ENCODE data around the gene TBKBP1. TPM values are rescaled to one million over a fixed set of nuclear protein-coding genes. Genes with fewer than 3 reads are reported as not detected.

Gene TBKBP1
- total and polyA plus RNA-seq, 12 donors: 8.4 to 27.9 (median 12.6) TPM

DNA sequence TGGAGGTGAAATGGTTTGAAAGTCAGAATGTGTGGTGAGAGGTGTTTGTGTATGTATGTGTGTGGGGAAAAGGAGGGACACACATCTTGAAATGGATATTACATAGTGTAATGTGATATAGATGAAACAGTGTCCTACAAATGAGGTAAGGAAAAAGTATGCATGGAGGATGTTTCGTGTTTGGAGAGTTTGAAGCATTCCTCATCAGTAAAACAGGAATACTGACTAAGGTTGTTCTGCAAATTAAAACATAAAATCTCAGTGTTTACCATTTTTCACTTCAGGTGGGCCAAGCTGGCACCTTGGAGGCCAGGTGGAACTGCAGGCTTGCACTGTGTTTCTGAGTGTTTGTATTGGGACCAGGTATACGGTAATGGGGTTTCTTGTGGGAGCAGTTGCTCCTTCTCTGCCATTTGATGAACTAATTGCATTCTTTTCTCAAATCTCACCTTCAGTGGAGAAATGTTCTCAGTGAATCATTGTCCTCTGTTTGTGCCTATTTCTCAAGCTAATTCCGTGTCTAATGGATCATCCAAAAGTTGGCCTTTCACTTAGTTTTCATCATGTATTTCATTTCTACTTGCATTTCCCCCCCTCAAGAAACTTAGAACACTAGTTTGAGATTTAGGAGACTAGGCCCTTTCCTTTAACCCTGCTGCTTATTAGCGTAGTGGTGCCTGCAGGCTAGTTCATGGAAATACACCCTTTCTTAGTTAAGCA lies 8.2 kb upstream of the TBKBP1 start:
- TF ChIP-seq, protein P1, sequence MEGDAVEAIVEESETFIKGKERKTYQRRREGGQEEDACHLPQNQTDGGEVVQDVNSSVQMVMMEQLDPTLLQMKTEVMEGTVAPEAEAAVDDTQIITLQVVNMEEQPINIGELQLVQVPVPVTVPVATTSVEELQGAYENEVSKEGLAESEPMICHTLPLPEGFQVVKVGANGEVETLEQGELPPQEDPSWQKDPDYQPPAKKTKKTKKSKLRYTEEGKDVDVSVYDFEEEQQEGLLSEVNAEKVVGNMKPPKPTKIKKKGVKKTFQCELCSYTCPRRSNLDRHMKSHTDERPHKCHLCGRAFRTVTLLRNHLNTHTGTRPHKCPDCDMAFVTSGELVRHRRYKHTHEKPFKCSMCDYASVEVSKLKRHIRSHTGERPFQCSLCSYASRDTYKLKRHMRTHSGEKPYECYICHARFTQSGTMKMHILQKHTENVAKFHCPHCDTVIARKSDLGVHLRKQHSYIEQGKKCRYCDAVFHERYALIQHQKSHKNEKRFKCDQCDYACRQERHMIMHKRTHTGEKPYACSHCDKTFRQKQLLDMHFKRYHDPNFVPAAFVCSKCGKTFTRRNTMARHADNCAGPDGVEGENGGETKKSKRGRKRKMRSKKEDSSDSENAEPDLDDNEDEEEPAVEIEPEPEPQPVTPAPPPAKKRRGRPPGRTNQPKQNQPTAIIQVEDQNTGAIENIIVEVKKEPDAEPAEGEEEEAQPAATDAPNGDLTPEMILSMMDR (IDR thresholded peaks at IDR 0.05): no peak
- ATAC-seq (no peak), DNase-seq (no peak)
- Histone ChIP-seq H3K4me1 (peaks cover 0 to 27% (median 3%) of the 10 kb centered on the region in 9 donors), H3K9me3 (no peaks in the 10 kb centered on the region), H3K4me3 (no peak overlapping the region), H3K36me3 (peaks cover 0 to 65% (median 33%) of the 10 kb centered on the region in 9 donors), H3K27ac (no peak overlapping the region), H3K27me3 (no peaks in the 10 kb centered on the region)
- 91 to 95% methylated on average over 4 of the region's 4 CpGs for WGBS, 2 donors
- intact Hi-C loops (cut with DNase I): no loop called here

DNA sequence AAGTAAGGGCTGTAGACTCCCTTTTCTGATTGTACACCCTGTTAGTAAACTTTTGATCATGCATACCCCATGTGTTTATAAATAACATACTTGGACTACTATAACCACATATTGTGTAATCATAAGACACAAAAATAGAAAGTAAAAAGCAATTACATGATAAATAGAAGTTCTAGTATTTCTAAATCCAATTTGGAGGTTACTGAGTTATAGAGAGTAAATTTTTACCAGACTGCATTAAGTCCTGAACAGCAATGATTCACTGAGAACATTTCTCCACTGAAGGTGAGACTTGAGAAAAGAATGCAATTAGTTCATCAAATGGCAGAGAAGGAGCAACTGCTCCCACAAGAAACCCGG lies 7.7 kb upstream of the TBKBP1 start:
- Histone ChIP-seq H3K4me3 (no peak overlapping the region), H3K9me3 (no peaks in the 10 kb centered on the region), H3K36me3 (peaks cover 0 to 60% (median 30%) of the 10 kb centered on the region in 9 donors), H3K27ac (peak overlapping the region in 2 of 10 donors; percentile 24 to 26), H3K27me3 (no peaks in the 10 kb centered on the region), H3K4me1 (peaks cover 0 to 27% (median 3%) of the 10 kb centered on the region in 9 donors)
- ATAC-seq: no peak
- no peak for DNase-seq
- WGBS, 2 donors: 83 to 94% methylated on average over 1 of the region's 1 CpG
- intact Hi-C loops (cut with DNase I): no loop called here
- TF ChIP-seq, protein P1 (IDR thresholded peaks at IDR 0.05): no peak

GRCh38 chr17:47686664-47687327 lies 7.2 kb upstream of the TBKBP1 start:
- Histone ChIP-seq H3K4me1 (peaks cover 0 to 27% (median 3%) of the 10 kb centered on the region in 9 donors), H3K27ac (peak overlapping the region in 2 of 10 donors; percentile 24 to 26), H3K4me3 (no peak overlapping the region), H3K36me3 (peaks cover 0 to 55% (median 24%) of the 10 kb centered on the region in 9 donors), H3K9me3 (no peaks in the 10 kb centered on the region), H3K27me3 (no peaks in the 10 kb centered on the region)
- DNase-seq (no peak), ATAC-seq (no peak)
- 85% methylated on average over 7 of the region's 7 CpGs for WGBS, 2 donors
- TF ChIP-seq, protein P1 (IDR thresholded peaks at IDR 0.05): no peak
- intact Hi-C loops (cut with DNase I): no loop called here

DNA sequence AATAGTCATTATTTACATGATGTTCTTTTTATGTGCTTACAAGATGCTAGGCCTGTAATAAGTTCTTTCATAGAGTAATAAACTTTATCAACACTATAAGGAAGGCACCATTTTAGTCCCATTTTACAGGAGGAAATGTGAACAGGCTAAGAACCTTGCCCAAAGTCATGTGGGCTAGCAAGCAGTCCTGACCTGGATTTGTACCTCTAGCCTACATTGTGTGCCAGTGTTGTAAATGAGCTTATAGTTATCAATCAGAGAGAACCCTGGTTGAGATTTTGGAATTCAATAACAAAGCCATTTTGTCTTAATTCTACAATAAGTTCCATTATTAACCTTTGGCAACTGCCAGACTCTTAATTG lies 6.7 kb upstream of the TBKBP1 start:
- H3K27me3 ChIP-seq: no peaks in the 10 kb centered on the region
- no peak overlapping the region for H3K27ac ChIP-seq
- DNase-seq (no peak), ATAC-seq (no peak)
- H3K36me3 ChIP-seq: peaks cover 0 to 49% (median 19%) of the 10 kb centered on the region in 9 donors
- TF ChIP-seq, protein P1 (IDR thresholded peaks at IDR 0.05): no peak
- H3K9me3 ChIP-seq: no peaks in the 10 kb centered on the region
- intact Hi-C loops (cut with DNase I): no loop called here
- H3K4me3 ChIP-seq: no peak overlapping the region
- peaks cover 0 to 31% (median 5%) of the 10 kb centered on the region in 9 donors for H3K4me1 ChIP-seq
